RWPE1 (cell line): Measurements from ENCODE around the gene SDC4.

Experiments
- CTCF ChIA-PET: fragments of 350-600 bp; sonication (Branson Sonifier 250); formaldehyde crosslinking; extraction: SDS; loops from one replicate; lab custom pipeline; 2021; lab: Yijun Ruan, JAX
- POLR2A ChIA-PET: fragments of 400-600 bp; formaldehyde crosslinking; extraction: SDS; loops from one replicate; lab custom pipeline; 2020; ENCODE audit warnings: antibody characterized with exemption; ENCODE audit not compliant: low non-redundant PET; lab: Yijun Ruan, JAX
- DNase-seq: peaks from one replicate; pipeline ENCODE4 v3.0.0; 2012; ENCODE audit warnings: low spot score
- H3K27ac ChIP-seq: fragments of 450-650 bp; 2 replicates; pipeline ENCODE4 v1.5.1; 2017
- CTCF ChIP-seq: fragments of 450-650 bp; conservative IDR thresholded peaks from 2 replicates; pipeline ENCODE4 v1.5.1; 2017; ENCODE audit warnings: low read depth, mild to moderate bottlenecking

Gene SDC4

GRCh38 chr20:45343532-45344167 is 4.6 kb downstream of the SDC4 start:
- DNase-seq = peak; percentile 19
- H3K27ac ChIP-seq = peak overlapping the region; percentile 97
- no peak for TF ChIP-seq CTCF
- CTCF ChIA-PET = interaction anchor here (0.6 to 1.4 kb wide), 5 partner anchors 20 to 191 kb away, joined by 3 to 7 read pairs (median 4); partner anchors contain the start of gene SYS1
- POLR2A ChIA-PET = interaction anchor here (0.8 to 1.5 kb wide), 4 partner anchors 14 to 20 kb away, joined by 4 to 11 read pairs (median 8); partner anchors contain the start of gene SYS1

GRCh38 chr20:45342855-45343531 is 5.2 kb downstream of the SDC4 start:
- POLR2A ChIA-PET = interaction anchor here (2.0 kb wide), 1 partner anchor 20 kb away, joined by 6 read pairs; the partner anchor contains the start of gene SYS1
- H3K27ac ChIP-seq = peak overlapping the region; percentile 97
- TF ChIP-seq CTCF = no peak
- CTCF ChIA-PET = interaction anchor here (1.5 to 1.9 kb wide), 3 partner anchors 15 to 94 kb away, joined by 3 to 7 read pairs (median 7); no protein-coding TSS in a partner anchor
- DNase-seq = no peak

- H3K27ac ChIP-seq = peak overlapping the region; percentile 97
- peak; percentile 55 for DNase-seq
- TF ChIP-seq CTCF = no peak
- CTCF ChIA-PET = interaction anchor here (0.6 to 1.9 kb wide), 8 partner anchors 15 to 429 kb away, joined by 3 to 7 read pairs (median 3); no protein-coding TSS in a partner anchor
- POLR2A ChIA-PET = interaction anchor here (0.5 to 2.0 kb wide), 6 partner anchors 19 to 658 kb away, joined by 3 to 10 read pairs (median 4); partner anchors contain the start of gene SYS1
Measured at GRCh38 chr20:45341939-45342854, 6.0 kb downstream of the SDC4 start.

- POLR2A ChIA-PET = interaction anchor here (0.5 to 2.0 kb wide), 4 partner anchors 22 to 450 kb away, joined by 3 to 10 read pairs (median 4); partner anchors contain the start of genes DNTTIP1, SYS1 and WFDC3
- peak overlapping the region; percentile 97 for H3K27ac ChIP-seq
- CTCF ChIA-PET = interaction anchor here (0.6 to 1.9 kb wide), 7 partner anchors 16 to 430 kb away, joined by 3 to 7 read pairs (median 3); no protein-coding TSS in a partner anchor
Measured at GRCh38 chr20:45341579-45341938, 6.7 kb downstream of the SDC4 start.

GRCh38 chr20:45340951-45341350 is 7.3 kb downstream of the SDC4 start:
- ChIA-PET CTCF (interaction anchor here (0.9 to 1.9 kb wide), 5 partner anchors 20 to 430 kb away, joined by 3 to 7 read pairs (median 4); partner anchors contain the start of gene SYS1), POLR2A (interaction anchor here (0.6 to 2.0 kb wide), 3 partner anchors 22 to 451 kb away, joined by 3 to 10 read pairs (median 6); partner anchors contain the start of genes DNTTIP1, SYS1 and WFDC3)
- H3K27ac ChIP-seq = peak overlapping the region; percentile 97
- TF ChIP-seq CTCF = no peak
- DNase-seq = peak; percentile 50

More at GRCh38 chr20:45341579-45341938, 6.7 kb downstream of the SDC4 start:
- no peak for TF ChIP-seq CTCF
- no peak for DNase-seq
